Stimulated activated CD8-positive, alpha-beta memory T cell treated with anti-CD3 and anti-CD28 coated beads, Interleukin-4, amount 100 ng/mL, for 4 hours (primary cell): ENCODE measurements around the gene PCDHAC2.

Experiments
- DNase-seq, 2 donors: peaks; one replicate each; pipeline ENCODE4 v3.0.0-alpha.2; 2020; ENCODE audit warnings: low read depth in 2 of 2, low spot score in 1 of 2

The PCDHAC2 gene, protein sequence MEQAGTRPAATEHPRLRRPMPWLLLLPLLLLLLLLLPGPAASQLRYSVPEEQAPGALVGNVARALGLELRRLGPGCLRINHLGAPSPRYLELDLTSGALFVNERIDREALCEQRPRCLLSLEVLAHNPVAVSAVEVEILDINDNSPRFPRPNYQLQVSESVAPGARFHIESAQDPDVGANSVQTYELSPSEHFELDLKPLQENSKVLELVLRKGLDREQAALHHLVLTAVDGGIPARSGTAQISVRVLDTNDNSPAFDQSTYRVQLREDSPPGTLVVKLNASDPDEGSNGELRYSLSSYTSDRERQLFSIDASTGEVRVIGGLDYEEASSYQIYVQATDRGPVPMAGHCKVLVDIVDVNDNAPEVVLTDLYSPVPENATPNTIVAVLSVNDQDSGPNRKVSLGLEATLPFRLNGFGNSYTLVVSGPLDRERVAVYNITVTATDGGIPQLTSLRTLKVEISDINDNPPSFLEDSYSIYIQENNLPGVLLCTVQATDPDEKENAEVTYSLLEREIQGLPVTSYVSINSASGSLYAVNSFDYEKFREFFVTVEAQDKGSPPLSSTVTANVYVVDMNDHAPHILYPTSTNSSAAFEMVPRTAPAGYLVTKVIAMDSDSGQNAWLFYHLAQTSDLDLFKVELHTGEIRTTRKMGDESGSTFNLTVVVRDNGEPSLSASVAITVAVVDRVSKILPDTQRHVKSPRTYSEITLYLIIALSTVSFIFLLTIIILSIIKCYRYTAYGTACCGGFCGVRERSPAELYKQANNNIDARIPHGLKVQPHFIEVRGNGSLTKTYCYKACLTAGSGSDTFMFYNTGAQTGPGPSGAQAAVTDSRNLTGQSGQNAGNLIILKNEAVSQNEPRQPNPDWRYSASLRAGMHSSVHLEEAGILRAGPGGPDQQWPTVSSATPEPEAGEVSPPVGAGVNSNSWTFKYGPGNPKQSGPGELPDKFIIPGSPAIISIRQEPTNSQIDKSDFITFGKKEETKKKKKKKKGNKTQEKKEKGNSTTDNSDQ

GRCh38 chr5:140966293-140967225, at the start of gene PCDHAC2:
PCDHAC2 (plus strand) TSS chr5:140966476; CDS start chr5:140966767, 291 bp downstream.
- DNase-seq, result no peak

DNA sequence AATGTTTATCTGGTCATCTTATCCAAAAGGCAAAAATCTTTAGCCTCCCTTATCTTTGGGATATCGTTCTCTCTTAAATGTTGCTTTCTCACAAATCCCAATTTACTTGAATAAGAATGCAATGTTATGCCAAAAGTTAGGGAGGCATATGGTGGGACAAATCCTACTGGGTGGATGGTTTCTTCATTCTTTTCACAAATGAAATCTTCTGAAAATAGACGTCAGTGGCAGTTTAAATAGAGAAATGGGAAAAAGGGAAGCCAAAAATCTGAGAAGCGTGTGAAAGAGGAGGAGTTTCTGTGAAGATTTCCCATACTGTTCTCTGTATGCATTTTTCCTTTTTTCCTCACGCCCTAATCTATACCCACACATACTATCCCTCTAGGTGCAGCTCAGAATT, 42.7 kb upstream of the PCDHAC2 start:
- DNase-seq, result no peak

GRCh38 chr5:140925806-140926442, 40.4 kb upstream of the PCDHAC2 start, which contains the start of gene PCDHAC1:
PCDHAC1 (plus strand) TSS chr5:140926299; CDS start chr5:140926893, 594 bp downstream.
- DNase-seq, result no peak

DNA sequence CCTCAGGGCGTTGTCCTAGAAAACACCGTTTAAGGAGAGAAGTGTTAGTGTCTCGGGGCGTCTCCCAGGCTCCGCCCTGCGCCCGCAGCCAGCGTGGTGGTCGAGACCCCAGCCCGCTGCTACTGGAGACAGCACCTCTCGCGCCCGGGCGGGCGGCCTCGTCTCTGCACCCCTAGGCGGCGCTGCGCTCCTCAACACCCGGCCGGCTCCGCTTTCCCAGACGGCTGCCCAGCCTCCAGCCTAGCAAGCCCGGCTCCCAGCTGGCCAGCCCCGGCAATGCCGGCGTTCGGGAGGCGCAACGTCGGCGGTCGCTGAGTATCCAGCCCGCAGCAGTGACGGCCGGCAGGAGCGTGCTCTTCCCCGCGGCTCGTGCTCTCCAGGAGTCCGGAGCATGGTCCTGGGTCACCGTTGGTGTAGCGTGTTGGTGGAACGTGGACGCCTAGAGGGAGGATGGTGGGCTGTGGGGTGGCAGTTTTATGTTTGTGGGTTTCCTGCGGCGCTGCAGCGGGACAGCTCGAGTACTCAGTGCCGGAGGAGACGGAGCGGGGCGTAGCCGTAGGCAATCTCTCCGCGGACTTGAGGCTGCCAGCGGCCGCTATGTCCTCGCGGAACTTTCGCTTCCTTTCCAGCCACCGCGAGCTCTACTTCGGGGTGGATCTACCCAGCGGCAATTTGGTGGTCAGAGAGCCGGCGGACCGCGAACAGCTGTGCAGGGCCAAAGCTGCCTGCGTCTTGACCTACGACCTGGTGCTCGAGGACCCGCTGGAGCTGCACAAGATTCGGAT, 39.6 kb upstream of the PCDHAC2 start:
- no peak for DNase-seq

- DNase-seq, result no peak
Measured at GRCh38 chr5:140927228-140927573, 39.1 kb upstream of the PCDHAC2 start.

GRCh38 chr5:140934964-140935606, 31.2 kb upstream of the PCDHAC2 start:
- DNase-seq, result no peak

DNA sequence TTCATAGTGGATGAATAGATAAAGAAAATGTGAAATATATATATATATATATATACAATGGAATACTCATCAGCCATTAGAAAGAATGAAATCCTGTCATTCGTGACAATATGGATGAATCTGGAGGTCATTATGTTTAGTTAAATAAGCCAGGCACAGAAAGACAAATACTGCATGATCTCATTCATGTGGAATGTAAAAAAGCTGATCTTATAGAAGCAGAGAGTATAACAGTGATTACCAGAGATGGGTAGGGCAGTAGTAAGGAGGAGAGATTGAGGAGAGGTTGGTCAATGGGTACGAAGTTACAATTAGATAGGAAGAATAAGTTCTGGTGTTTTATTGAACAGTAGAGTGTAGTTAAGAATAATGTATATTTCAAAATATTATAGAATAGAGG, 19.7 kb upstream of the PCDHAC2 start:
- DNase-seq, result no peak

DNA sequence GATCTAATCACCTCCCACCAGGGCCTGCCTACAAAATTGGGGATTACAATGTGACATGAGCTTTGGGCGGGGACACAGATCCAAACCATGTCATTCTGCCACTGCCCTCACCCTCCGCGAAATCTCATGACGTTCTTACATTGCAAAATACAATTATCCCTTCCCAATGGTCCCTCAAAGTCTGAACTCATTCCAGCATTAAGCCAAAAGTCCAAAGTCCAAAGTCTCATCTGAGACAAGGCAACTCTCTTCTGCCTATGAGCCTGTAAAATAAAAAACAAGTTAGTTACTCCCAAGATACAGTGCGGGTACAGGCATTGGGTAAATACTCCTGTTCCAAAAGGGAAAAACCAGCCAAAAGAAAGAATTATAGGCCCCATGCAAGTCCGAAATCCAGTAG, 14.6 kb upstream of the PCDHAC2 start:
- DNase-seq, result no peak

DNA sequence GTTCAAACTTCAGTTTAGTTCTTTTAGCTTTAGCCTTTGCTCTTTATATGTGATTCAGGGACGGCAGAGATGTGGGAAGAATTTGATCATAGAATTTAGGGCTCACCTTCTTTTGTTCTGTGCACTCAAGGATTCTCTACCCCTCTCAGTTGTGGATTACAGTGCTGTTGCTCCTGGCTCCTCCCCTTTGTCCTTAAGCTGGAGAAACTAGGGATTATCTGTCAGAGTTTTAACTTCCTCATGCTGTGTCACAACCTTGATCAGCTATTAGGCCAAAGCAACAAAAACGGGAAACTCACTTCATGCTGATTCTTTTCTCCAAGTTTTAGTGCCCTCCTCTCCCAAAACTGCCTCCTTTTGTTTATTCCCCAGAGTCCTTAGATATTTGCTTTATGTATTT, 13.0 kb upstream of the PCDHAC2 start:
- DNase-seq, result no peak

DNA sequence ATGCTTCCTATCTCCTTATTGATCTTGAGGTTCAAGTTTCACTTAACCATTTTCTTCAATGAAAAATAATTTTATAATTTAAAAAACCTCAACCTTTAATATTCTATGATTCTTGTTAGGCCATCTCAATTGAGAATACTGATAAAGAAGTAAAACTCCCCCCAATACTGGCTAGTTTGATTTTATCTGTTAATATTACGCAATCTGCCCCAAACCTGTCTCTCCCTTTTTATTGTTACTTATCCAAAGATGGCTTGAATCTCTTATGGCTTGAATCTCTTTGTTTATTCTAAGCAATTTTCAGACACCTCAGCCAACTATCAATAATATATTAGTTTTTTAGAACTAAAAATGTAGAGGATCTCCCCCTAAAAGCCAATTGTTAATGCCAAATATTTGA, 4.1 kb upstream of the PCDHAC2 start:
- DNase-seq, result no peak

GRCh38 chr5:140964356-140964755, 1.9 kb upstream of the PCDHAC2 start:
- DNase-seq, result no peak

- DNase-seq, result no peak
Measured at GRCh38 chr5:140965905-140966292, 377 bp upstream of the PCDHAC2 start.

DNA sequence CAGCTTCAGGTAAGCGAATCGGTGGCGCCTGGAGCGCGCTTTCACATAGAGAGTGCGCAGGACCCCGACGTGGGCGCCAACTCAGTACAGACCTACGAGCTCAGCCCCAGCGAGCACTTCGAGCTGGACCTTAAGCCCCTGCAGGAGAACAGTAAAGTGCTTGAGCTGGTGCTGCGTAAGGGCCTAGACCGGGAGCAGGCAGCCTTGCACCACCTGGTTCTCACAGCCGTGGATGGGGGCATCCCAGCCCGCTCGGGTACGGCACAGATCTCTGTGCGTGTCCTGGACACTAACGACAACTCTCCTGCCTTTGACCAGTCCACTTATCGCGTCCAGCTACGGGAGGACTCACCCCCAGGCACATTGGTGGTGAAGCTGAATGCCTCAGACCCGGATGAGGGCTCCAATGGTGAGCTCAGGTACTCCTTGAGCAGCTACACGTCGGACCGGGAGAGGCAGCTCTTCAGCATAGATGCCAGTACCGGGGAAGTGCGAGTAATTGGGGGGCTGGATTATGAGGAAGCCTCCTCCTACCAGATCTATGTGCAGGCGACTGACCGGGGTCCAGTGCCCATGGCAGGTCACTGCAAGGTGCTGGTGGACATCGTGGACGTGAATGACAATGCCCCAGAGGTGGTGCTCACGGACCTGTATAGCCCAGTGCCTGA, 1.1 kb downstream of the PCDHAC2 start:
- no peak for DNase-seq

DNA sequence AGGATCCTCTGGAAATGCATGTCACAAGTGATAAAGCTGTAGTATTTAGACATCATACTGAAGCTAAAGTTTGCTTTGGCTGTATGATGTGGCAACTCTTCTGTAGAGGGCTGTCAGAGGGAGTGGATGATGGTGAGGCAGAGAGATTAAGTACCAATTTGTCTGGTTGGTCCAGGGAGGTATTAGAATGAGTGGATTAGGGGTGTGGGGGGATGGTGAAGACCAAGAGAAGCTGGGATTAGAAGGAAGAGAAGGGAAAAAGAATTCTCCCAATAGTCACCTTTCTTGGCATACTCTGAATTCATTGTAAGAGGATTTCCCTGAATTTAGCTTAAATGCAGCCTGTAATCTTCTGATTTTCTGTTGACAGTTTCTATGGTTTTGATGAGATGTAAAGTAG, 3.6 kb downstream of the PCDHAC2 start:
- DNase-seq, result no peak

DNA sequence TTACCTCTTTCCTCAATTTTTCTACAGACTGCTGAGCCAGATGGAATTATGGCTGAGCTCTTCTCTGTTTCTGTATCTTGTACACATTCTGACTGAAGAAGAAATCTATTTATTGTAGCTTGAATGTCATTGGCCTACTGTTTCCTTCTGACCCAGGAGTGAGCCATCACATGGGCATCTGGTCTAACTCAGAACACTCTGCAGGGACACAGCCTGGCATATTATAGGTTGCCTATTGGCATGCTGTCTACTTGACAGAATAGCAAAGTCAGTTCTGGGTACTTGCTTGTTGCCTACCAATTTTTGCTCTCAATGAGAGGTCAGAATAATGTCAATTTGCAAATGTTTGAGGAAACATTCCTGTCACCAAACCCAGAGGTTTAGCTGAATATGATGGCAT, 7.3 kb downstream of the PCDHAC2 start:
- no peak for DNase-seq

DNA sequence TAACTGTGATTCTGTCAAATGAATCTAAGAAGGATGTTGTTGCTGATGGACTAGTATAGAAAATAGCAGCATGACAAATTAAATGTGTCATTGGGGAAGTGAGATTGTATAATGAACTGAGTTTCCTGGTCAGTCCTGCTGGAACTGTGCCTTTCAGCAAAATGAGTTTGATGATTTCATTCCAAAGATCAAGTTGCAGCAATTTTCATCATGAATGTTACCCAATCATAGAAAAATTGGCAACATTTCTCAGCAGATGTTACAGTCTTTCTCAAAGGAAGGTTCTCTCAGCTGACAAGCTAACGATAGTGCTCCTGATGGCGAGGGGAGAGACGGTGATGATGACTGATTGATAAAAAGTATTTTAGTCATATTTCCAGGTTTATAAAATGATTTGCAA, 10.7 kb downstream of the PCDHAC2 start:
- DNase-seq, result no peak

DNA sequence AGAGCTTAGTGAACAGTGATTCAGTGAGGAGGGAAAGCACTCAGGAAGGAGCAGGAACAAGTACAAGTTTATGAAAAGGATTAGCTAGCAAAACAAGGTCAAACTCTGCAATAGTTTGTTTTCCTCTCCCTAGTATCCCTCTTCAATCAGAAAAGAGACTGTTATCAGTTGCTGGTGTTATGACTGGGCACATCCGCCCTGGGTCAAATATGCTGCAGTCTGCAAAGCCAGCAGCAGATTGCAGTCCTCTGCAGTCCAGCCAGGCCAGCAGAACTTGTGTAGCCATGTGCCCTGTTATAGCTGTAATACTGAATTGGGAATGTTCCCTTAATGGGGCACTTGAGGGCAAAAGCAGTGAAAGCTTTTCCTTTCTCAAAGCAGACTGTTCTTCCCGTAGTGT, 12.0 kb downstream of the PCDHAC2 start:
- no peak for DNase-seq

DNA sequence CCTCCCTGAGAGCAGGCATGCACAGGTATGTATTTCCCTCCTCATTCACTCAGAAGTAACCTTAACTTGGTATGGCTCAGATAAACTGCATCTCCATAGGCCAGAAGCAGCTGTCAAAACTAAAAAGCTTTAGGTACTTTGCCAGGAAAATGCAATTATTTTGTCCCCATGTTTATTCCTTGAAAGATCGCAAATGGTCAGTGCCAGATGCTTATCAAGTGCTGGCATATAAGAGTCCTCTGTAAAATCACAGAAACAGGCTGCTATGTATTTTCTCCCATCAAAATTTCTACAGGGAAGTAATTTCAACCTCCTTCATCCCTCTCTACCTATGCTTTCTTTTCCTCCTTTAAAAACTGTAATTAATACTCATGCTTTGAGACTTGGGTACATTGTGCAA, 12.7 kb downstream of the PCDHAC2 start:
- DNase-seq, result no peak
